A549 (cell line): Measurements from ENCODE around the gene PSME4.

Source experiments
- ESRRA ChIP-seq: fragments of 150-350 bp; IDR thresholded peaks from 2 replicates; pipeline ENCODE4 v1.6.1; 2014; ENCODE audit warnings: mild to moderate bottlenecking, low read length, borderline replicate concordance
- KDM5A ChIP-seq: fragments of 200-600 bp; sonication (generic); IDR thresholded peaks from 2 replicates; pipeline ENCODE4 v1.6.1; 2016; ENCODE audit warnings: antibody characterized with exemption, mild to moderate bottlenecking
- MAFK ChIP-seq: fragments of 450-650 bp; IDR thresholded peaks from 2 replicates; pipeline ENCODE4 v1.6.1; 2014; ENCODE audit not compliant: partially characterized antibody
- POLR2A ChIP-seq: IDR thresholded peaks from 2 replicates; pipeline ENCODE4 v1.6.1; 2012; ENCODE audit warnings: mild to moderate bottlenecking, low read length
- SMC3 ChIP-seq: fragments of >200 bp; sonication (Bioruptor Twin); formaldehyde crosslinking; IDR thresholded peaks from 3 replicates; pipeline ENCODE4 v1.6.1; 2018; ENCODE audit warnings: inconsistent platforms
- TF ChIP-seq, protein P1 (sequence below): fragments of >200 bp; sonication (Bioruptor Twin); formaldehyde crosslinking; IDR thresholded peaks from 3 replicates; pipeline ENCODE4 v1.5.1; 2016
- TF ChIP-seq, protein P2 (sequence below): fragments of >200 bp; sonication (Bioruptor Twin); formaldehyde crosslinking; IDR thresholded peaks from 3 replicates; pipeline ENCODE4 v1.6.1; 2016
- TF ChIP-seq, protein P3 (sequence below): IDR thresholded peaks from 2 replicates; pipeline ENCODE4 v1.6.1; 2012

DNA sequence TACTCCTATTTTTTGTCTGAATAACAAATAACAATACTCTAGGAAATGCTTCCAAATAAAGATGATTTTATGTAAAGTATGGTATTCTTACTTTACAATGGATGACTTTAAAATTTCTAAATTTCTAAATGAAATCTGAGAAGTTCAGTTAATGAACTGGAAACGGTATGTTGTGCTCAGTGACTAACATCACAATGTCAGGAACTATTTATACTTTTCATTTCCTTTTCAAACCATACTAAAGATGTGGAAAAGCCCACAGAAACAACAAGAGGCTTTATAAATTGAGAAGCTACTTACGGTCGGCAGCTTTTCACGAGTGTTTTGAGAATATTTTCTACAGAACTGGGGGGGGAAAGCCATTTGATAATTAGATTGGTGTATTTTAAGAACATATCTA, 31.1 kb downstream of the PSME4 start:
- TF ChIP-seq, protein P1, sequence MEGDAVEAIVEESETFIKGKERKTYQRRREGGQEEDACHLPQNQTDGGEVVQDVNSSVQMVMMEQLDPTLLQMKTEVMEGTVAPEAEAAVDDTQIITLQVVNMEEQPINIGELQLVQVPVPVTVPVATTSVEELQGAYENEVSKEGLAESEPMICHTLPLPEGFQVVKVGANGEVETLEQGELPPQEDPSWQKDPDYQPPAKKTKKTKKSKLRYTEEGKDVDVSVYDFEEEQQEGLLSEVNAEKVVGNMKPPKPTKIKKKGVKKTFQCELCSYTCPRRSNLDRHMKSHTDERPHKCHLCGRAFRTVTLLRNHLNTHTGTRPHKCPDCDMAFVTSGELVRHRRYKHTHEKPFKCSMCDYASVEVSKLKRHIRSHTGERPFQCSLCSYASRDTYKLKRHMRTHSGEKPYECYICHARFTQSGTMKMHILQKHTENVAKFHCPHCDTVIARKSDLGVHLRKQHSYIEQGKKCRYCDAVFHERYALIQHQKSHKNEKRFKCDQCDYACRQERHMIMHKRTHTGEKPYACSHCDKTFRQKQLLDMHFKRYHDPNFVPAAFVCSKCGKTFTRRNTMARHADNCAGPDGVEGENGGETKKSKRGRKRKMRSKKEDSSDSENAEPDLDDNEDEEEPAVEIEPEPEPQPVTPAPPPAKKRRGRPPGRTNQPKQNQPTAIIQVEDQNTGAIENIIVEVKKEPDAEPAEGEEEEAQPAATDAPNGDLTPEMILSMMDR = no peak
- no peak for TF ChIP-seq POLR2A
- TF ChIP-seq SMC3 = no peak
- no peak for TF ChIP-seq KDM5A
- no peak for TF ChIP-seq ESRRA
- TF ChIP-seq MAFK = no peak
- TF ChIP-seq, protein P2, sequence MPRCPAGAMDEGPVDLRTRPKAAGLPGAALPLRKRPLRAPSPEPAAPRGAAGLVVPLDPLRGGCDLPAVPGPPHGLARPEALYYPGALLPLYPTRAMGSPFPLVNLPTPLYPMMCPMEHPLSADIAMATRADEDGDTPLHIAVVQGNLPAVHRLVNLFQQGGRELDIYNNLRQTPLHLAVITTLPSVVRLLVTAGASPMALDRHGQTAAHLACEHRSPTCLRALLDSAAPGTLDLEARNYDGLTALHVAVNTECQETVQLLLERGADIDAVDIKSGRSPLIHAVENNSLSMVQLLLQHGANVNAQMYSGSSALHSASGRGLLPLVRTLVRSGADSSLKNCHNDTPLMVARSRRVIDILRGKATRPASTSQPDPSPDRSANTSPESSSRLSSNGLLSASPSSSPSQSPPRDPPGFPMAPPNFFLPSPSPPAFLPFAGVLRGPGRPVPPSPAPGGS = no peak
- TF ChIP-seq, protein P3, sequence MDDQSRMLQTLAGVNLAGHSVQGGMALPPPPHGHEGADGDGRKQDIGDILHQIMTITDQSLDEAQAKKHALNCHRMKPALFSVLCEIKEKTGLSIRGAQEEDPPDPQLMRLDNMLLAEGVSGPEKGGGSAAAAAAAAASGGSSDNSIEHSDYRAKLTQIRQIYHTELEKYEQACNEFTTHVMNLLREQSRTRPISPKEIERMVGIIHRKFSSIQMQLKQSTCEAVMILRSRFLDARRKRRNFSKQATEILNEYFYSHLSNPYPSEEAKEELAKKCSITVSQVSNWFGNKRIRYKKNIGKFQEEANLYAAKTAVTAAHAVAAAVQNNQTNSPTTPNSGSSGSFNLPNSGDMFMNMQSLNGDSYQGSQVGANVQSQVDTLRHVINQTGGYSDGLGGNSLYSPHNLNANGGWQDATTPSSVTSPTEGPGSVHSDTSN = no peak
